Type B pancreatic cell (in vitro differentiated cells): ENCODE results near the gene VPS37B. TPM values are rescaled to one million over a fixed set of nuclear protein-coding genes. Genes with fewer than 3 reads are reported as not detected.

Experiments
- DNase-seq: peaks from one replicate; pipeline ENCODE4 v3.0.0; 2021; ENCODE audit warnings: mixed read lengths; ENCODE audit not compliant: unreplicated experiment; ENCODE audit errors: extremely low spot score
- H3K27ac Mint-ChIP-seq: 2 replicates; pipeline ENCODE4 v1.8.0; 2021; ENCODE audit warnings: mild to moderate bottlenecking, mixed read lengths
- H3K27me3 Mint-ChIP-seq: 2 replicates; pipeline ENCODE4 v1.8.0; 2021; ENCODE audit warnings: mixed read lengths
- H3K36me3 Mint-ChIP-seq: 2 replicates; pipeline ENCODE4 v1.8.0; 2021; ENCODE audit warnings: mixed read lengths
- H3K4me1 Mint-ChIP-seq: one replicate; pipeline ENCODE4 v1.8.0; 2021; ENCODE audit warnings: mixed read lengths; ENCODE audit not compliant: unreplicated experiment
- H3K4me3 Mint-ChIP-seq: 2 replicates; pipeline ENCODE4 v1.8.0; 2021; ENCODE audit warnings: mild to moderate bottlenecking, mixed read lengths
- H3K9me3 Mint-ChIP-seq: 2 replicates; pipeline ENCODE4 v1.8.0; 2021; ENCODE audit warnings: mixed read lengths
- total RNA-seq: library from RNA; stranded (reverse); gene quantifications from 2 replicates; pipeline ENCODE4 v1.2.1, GENCODE V29; 2021; ENCODE audit warnings: low replicate concordance
- TF ChIP-seq, protein P1 (sequence below): fragments of 200-600 bp; sonication (generic); conservative IDR thresholded peaks from 2 replicates; pipeline ENCODE4 v1.5.0; 2021; ENCODE audit warnings: antibody characterized with exemption, mild to moderate bottlenecking

The VPS37B gene
- total RNA-seq, 1 donor from 2014 or later = 32.4 TPM

- H3K9me3 Mint-ChIP-seq = no peaks in the 10 kb centered on the region
- H3K27ac Mint-ChIP-seq = peak within 1 kb of the TSS; percentile 97
- TF ChIP-seq, protein P1, sequence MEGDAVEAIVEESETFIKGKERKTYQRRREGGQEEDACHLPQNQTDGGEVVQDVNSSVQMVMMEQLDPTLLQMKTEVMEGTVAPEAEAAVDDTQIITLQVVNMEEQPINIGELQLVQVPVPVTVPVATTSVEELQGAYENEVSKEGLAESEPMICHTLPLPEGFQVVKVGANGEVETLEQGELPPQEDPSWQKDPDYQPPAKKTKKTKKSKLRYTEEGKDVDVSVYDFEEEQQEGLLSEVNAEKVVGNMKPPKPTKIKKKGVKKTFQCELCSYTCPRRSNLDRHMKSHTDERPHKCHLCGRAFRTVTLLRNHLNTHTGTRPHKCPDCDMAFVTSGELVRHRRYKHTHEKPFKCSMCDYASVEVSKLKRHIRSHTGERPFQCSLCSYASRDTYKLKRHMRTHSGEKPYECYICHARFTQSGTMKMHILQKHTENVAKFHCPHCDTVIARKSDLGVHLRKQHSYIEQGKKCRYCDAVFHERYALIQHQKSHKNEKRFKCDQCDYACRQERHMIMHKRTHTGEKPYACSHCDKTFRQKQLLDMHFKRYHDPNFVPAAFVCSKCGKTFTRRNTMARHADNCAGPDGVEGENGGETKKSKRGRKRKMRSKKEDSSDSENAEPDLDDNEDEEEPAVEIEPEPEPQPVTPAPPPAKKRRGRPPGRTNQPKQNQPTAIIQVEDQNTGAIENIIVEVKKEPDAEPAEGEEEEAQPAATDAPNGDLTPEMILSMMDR = no peak
- H3K27me3 Mint-ChIP-seq = peaks cover 10% of the 10 kb centered on the region
- peak within 1 kb of the TSS; percentile 94 for H3K4me3 Mint-ChIP-seq
- no peak for DNase-seq
- H3K4me1 Mint-ChIP-seq = peaks cover 26% of the 10 kb centered on the region
- no peaks in the 10 kb centered on the region for H3K36me3 Mint-ChIP-seq
Observed at GRCh38 chr12:122834921-122835749, 60.8 kb downstream of the VPS37B start, which contains the start of gene HIP1R. Gene HIP1R (plus strand): TSS chr12:122835457. CDS start chr12:122835551, 94 bp downstream.

GRCh38 chr12:122834104-122834920, 61.6 kb downstream of the VPS37B start:
- TF ChIP-seq, protein P1 = peak; percentile 45
- no peaks in the 10 kb centered on the region for H3K9me3 Mint-ChIP-seq
- no peak for DNase-seq
- H3K4me3 Mint-ChIP-seq = peak overlapping the region; percentile 94
- H3K36me3 Mint-ChIP-seq = no peaks in the 10 kb centered on the region
- H3K27ac Mint-ChIP-seq = peak overlapping the region; percentile 97
- H3K27me3 Mint-ChIP-seq = peaks cover 10% of the 10 kb centered on the region
- H3K4me1 Mint-ChIP-seq = peaks cover 26% of the 10 kb centered on the region

DNA sequence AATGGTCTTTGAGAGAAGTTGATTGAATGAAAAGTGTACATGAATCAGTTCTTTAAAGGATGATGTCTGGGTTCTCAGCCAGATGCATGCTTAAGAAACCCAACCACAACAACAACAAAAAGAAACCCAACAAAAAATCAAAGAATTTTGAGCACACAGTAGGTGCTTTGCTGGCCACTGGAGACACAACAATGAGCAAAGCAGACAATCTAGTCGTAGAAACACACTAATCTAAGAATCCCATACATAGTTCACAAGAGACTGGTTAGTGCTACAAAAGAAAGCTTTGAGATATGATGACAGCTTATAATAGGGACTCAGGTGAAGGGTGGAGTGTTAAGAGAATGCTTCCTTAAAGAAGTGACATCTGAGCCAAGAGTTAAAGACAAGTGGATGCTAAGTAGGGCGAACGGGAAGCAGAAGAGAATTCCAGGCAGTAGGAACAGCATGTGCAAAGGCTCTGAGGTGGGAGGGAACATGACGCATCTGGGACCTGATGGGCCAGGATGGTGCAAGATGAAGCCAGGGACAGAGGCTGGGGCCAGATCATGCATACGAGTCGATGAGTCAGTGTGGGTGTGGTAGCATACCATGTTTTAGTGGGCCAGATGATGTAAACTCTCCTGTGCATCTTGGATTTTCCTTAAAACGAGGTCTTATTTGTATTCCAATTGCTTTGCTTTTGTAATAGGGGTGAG, 65.3 kb downstream of the VPS37B start:
- no peak for DNase-seq
- Mint-ChIP-seq H3K4me3 (peak overlapping the region; percentile 27), H3K27me3 (peaks cover 3% of the 10 kb centered on the region)

DNA sequence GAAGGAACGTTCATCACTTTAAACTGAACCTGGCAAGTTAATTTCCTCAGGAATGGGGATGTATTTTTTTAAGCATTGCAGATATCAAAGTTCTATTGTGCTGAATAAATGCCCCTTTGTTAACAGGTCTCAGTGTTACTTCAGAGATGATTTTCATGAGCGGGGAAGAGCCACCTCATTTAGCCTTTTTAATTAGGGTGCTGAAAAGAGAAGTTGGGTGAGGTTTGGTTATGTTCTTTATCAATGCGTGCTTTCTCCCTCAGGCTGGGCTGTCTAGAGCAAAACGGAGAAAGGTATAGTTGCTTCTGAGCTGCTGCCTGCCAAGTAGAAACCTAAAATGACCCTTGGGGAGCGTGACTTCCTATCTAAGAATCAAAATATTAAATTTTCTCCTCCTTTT, 68.7 kb downstream of the VPS37B start:
- no peak for DNase-seq
- peaks cover 13% of the 10 kb centered on the region for H3K4me1 Mint-ChIP-seq
- TF ChIP-seq, protein P1 = no peak
- no peaks in the 10 kb centered on the region for H3K9me3 Mint-ChIP-seq
- no peaks in the 10 kb centered on the region for H3K36me3 Mint-ChIP-seq
- H3K27me3 Mint-ChIP-seq = no peaks in the 10 kb centered on the region
- H3K4me3 Mint-ChIP-seq = peak overlapping the region; percentile 59
- no peak overlapping the region for H3K27ac Mint-ChIP-seq

More for the DNA sequence above, 65.3 kb downstream of the VPS37B start:
- no peaks in the 10 kb centered on the region for H3K9me3 Mint-ChIP-seq
- no peaks in the 10 kb centered on the region for H3K36me3 Mint-ChIP-seq
- peak overlapping the region; percentile 74 for H3K27ac Mint-ChIP-seq
- TF ChIP-seq, protein P1 = no peak
- H3K4me1 Mint-ChIP-seq = peaks cover 20% of the 10 kb centered on the region
